Activated CD4-positive, alpha-beta T cell treated with anti-CD3 and anti-CD28 coated beads, Interleukin-2, amount 10 ng/mL, durations not matched to agents 24 days and 14 days (primary cell): ENCODE data around the gene RXFP2. TPM values are rescaled to one million over a fixed set of nuclear protein-coding genes. Genes with fewer than 3 reads are reported as not detected.

Experiments
- DNase-seq: peaks from one replicate; pipeline ENCODE4 v3.0.0; 2022
- H3K27ac Mint-ChIP-seq: one replicate; pipeline ENCODE4 v1.8.0; 2022; ENCODE audit warnings: mild to moderate bottlenecking, mixed read lengths
- H3K27me3 Mint-ChIP-seq: one replicate; pipeline ENCODE4 v1.8.0; 2022; ENCODE audit warnings: mixed read lengths
- H3K36me3 Mint-ChIP-seq: one replicate; pipeline ENCODE4 v1.8.0; 2022; ENCODE audit warnings: low read depth, mild to moderate bottlenecking, mixed read lengths
- H3K4me1 Mint-ChIP-seq: one replicate; pipeline ENCODE4 v1.8.0; 2021; ENCODE audit warnings: mixed read lengths
- H3K4me3 Mint-ChIP-seq: one replicate; pipeline ENCODE4 v1.8.0; 2022; ENCODE audit warnings: mild to moderate bottlenecking, moderate library complexity, mixed read lengths
- H3K9me3 Mint-ChIP-seq: one replicate; pipeline ENCODE4 v1.8.0; 2021; ENCODE audit warnings: mixed read lengths
- intact Hi-C: fragments of 100-400 bp; cut with micrococcal nuclease; formaldehyde crosslinking; loops from one replicate; pipeline ENCODE4 v1.15.1; 2023
- total RNA-seq: library from RNA; stranded (reverse); gene quantifications from 2 replicates; pipeline ENCODE4 v1.2.3, GENCODE V29; 2022

RXFP2 gene
- total RNA-seq: not detected in 2 replicates

GRCh38 chr13:31739226-31739625 lies at the start of gene RXFP2:
TSS of gene RXFP2 (plus strand) at chr13:31739526. CDS start at chr13:31739613, 87 bp downstream.
- Mint-ChIP-seq H3K4me1 (peaks cover 2% of the 10 kb centered on the region), H3K27ac (no peak within 1 kb of the TSS), H3K36me3 (no peaks in the 10 kb centered on the region)

GRCh38 chr13:31697290-31697689 lies 42.0 kb upstream of the RXFP2 start:
- Mint-ChIP-seq H3K4me3 (no peak overlapping the region), H3K9me3 (peaks cover 3% of the 10 kb centered on the region), H3K27ac (no peak overlapping the region), H3K4me1 (no peaks in the 10 kb centered on the region), H3K27me3 (no peaks in the 10 kb centered on the region), H3K36me3 (no peaks in the 10 kb centered on the region)
- no peak for DNase-seq
- intact Hi-C loops: no loop called here

More at GRCh38 chr13:31739226-31739625, at the start of gene RXFP2:
- no peak within 1 kb of the TSS for H3K4me3 Mint-ChIP-seq
- H3K9me3 Mint-ChIP-seq: no peaks in the 10 kb centered on the region
- intact Hi-C loops: no loop called here
- peaks cover 8% of the 10 kb centered on the region for H3K27me3 Mint-ChIP-seq
- no peak for DNase-seq

GRCh38 chr13:31699650-31700049 lies 39.7 kb upstream of the RXFP2 start:
- no peaks in the 10 kb centered on the region for H3K36me3 Mint-ChIP-seq
- peaks cover 3% of the 10 kb centered on the region for H3K9me3 Mint-ChIP-seq
- no peaks in the 10 kb centered on the region for H3K4me1 Mint-ChIP-seq
- intact Hi-C loops: no loop called here
- DNase-seq: no peak
- no peak overlapping the region for H3K27ac Mint-ChIP-seq
- H3K4me3 Mint-ChIP-seq: no peak overlapping the region
- no peaks in the 10 kb centered on the region for H3K27me3 Mint-ChIP-seq

GRCh38 chr13:31703780-31704179 lies 35.5 kb upstream of the RXFP2 start:
- Mint-ChIP-seq H3K27me3 (peaks cover 3% of the 10 kb centered on the region), H3K9me3 (no peaks in the 10 kb centered on the region), H3K27ac (no peak overlapping the region), H3K4me3 (no peak overlapping the region), H3K36me3 (no peaks in the 10 kb centered on the region), H3K4me1 (no peaks in the 10 kb centered on the region)
- DNase-seq: no peak
- intact Hi-C loops: no loop called here

- Mint-ChIP-seq H3K9me3 (no peaks in the 10 kb centered on the region), H3K27me3 (peaks cover 3% of the 10 kb centered on the region), H3K27ac (no peak overlapping the region)
Observed at GRCh38 chr13:31706105-31706504, 33.2 kb upstream of the RXFP2 start.

GRCh38 chr13:31717583-31717982 lies 21.7 kb upstream of the RXFP2 start:
- intact Hi-C loops: no loop called here
- no peaks in the 10 kb centered on the region for H3K4me1 Mint-ChIP-seq
- H3K9me3 Mint-ChIP-seq: no peaks in the 10 kb centered on the region
- H3K4me3 Mint-ChIP-seq: no peak overlapping the region
- H3K36me3 Mint-ChIP-seq: no peaks in the 10 kb centered on the region
- DNase-seq: no peak
- H3K27me3 Mint-ChIP-seq: no peaks in the 10 kb centered on the region
- H3K27ac Mint-ChIP-seq: no peak overlapping the region

More at GRCh38 chr13:31706105-31706504, 33.2 kb upstream of the RXFP2 start:
- intact Hi-C loops: no loop called here
- H3K36me3 Mint-ChIP-seq: no peaks in the 10 kb centered on the region
- no peaks in the 10 kb centered on the region for H3K4me1 Mint-ChIP-seq
- H3K4me3 Mint-ChIP-seq: no peak overlapping the region
- no peak for DNase-seq

GRCh38 chr13:31719214-31719613 lies 20.1 kb upstream of the RXFP2 start:
- no peaks in the 10 kb centered on the region for H3K36me3 Mint-ChIP-seq
- H3K4me3 Mint-ChIP-seq: no peak overlapping the region
- no peaks in the 10 kb centered on the region for H3K27me3 Mint-ChIP-seq
- H3K27ac Mint-ChIP-seq: no peak overlapping the region
- intact Hi-C loops: no loop called here
- no peaks in the 10 kb centered on the region for H3K4me1 Mint-ChIP-seq
- H3K9me3 Mint-ChIP-seq: no peaks in the 10 kb centered on the region
- DNase-seq: no peak

GRCh38 chr13:31722673-31723072 lies 16.7 kb upstream of the RXFP2 start:
- Mint-ChIP-seq H3K4me3 (no peak overlapping the region), H3K4me1 (no peaks in the 10 kb centered on the region), H3K27me3 (peaks cover 2% of the 10 kb centered on the region), H3K36me3 (no peaks in the 10 kb centered on the region), H3K9me3 (no peaks in the 10 kb centered on the region), H3K27ac (no peak overlapping the region)
- no peak for DNase-seq
- intact Hi-C loops: no loop called here

GRCh38 chr13:31725841-31726240 lies 13.5 kb upstream of the RXFP2 start:
- Mint-ChIP-seq H3K27me3 (peaks cover 2% of the 10 kb centered on the region), H3K27ac (no peak overlapping the region), H3K4me1 (no peaks in the 10 kb centered on the region), H3K36me3 (no peaks in the 10 kb centered on the region), H3K9me3 (no peaks in the 10 kb centered on the region), H3K4me3 (no peak overlapping the region)
- intact Hi-C loops: no loop called here
- DNase-seq: no peak

- intact Hi-C loops: no loop called here
- Mint-ChIP-seq H3K4me3 (no peak overlapping the region), H3K9me3 (no peaks in the 10 kb centered on the region), H3K36me3 (no peaks in the 10 kb centered on the region), H3K27ac (no peak overlapping the region), H3K4me1 (no peaks in the 10 kb centered on the region), H3K27me3 (peaks cover 2% of the 10 kb centered on the region)
- DNase-seq: no peak
Observed at GRCh38 chr13:31731921-31732320, 7.4 kb upstream of the RXFP2 start.

- intact Hi-C loops: no loop called here
- no peak overlapping the region for H3K27ac Mint-ChIP-seq
- H3K4me1 Mint-ChIP-seq: no peaks in the 10 kb centered on the region
- no peak for DNase-seq
- no peak overlapping the region for H3K4me3 Mint-ChIP-seq
- H3K27me3 Mint-ChIP-seq: peaks cover under 1% of the 10 kb centered on the region
- H3K9me3 Mint-ChIP-seq: no peaks in the 10 kb centered on the region
- no peaks in the 10 kb centered on the region for H3K36me3 Mint-ChIP-seq
Observed at GRCh38 chr13:31733066-31733465, 6.3 kb upstream of the RXFP2 start.

- H3K4me3 Mint-ChIP-seq: no peak overlapping the region
- no peak for DNase-seq
- H3K36me3 Mint-ChIP-seq: no peaks in the 10 kb centered on the region
- intact Hi-C loops: no loop called here
- H3K27ac Mint-ChIP-seq: no peak overlapping the region
- H3K9me3 Mint-ChIP-seq: no peaks in the 10 kb centered on the region
- no peaks in the 10 kb centered on the region for H3K4me1 Mint-ChIP-seq
- H3K27me3 Mint-ChIP-seq: peaks cover 2% of the 10 kb centered on the region
Observed at GRCh38 chr13:31733647-31734046, 5.7 kb upstream of the RXFP2 start.

GRCh38 chr13:31742097-31742734 lies 2.9 kb downstream of the RXFP2 start:
- Mint-ChIP-seq H3K27me3 (peaks cover 11% of the 10 kb centered on the region), H3K9me3 (no peaks in the 10 kb centered on the region), H3K4me1 (peaks cover 2% of the 10 kb centered on the region), H3K27ac (no peak overlapping the region), H3K4me3 (no peak overlapping the region), H3K36me3 (no peaks in the 10 kb centered on the region)
- intact Hi-C loops: loop anchor here (1.0 to 5.0 kb wide), 2 partner anchors 311 to 505 kb away; no protein-coding TSS in a partner anchor
- peak; percentile 89 for DNase-seq

GRCh38 chr13:31747291-31747690 lies 8.0 kb downstream of the RXFP2 start:
- Mint-ChIP-seq H3K4me1 (peaks cover under 1% of the 10 kb centered on the region), H3K9me3 (no peaks in the 10 kb centered on the region), H3K27ac (no peak overlapping the region), H3K27me3 (peaks cover 8% of the 10 kb centered on the region), H3K4me3 (no peak overlapping the region), H3K36me3 (no peaks in the 10 kb centered on the region)
- DNase-seq: no peak
- intact Hi-C loops: no loop called here

GRCh38 chr13:31747966-31748365 lies 8.6 kb downstream of the RXFP2 start:
- no peak overlapping the region for H3K27ac Mint-ChIP-seq
- intact Hi-C loops: no loop called here

More at GRCh38 chr13:31747966-31748365, 8.6 kb downstream of the RXFP2 start:
- Mint-ChIP-seq H3K9me3 (no peaks in the 10 kb centered on the region), H3K36me3 (no peaks in the 10 kb centered on the region), H3K27me3 (peaks cover 8% of the 10 kb centered on the region), H3K4me1 (no peaks in the 10 kb centered on the region), H3K4me3 (no peak overlapping the region)
- DNase-seq: no peak
